MG63 (cell line): ENCODE measurements around the gene PIM1. TPM values are rescaled to one million over a fixed set of nuclear protein-coding genes. Genes with fewer than 3 reads are reported as not detected.

Experiments
- DNase-seq: peaks from one replicate; pipeline ENCODE4 v3.0.0-alpha.2; 2020
- H3K27me3 ChIP-seq: fragments of 250-450 bp; sonication (Bioruptor Pico); 2 replicates; pipeline ENCODE4 v1.5.1; 2020; ENCODE audit warnings: mild to moderate bottlenecking, moderate library complexity
- H3K36me3 ChIP-seq: fragments of 250-450 bp; sonication (Bioruptor Pico); 2 replicates; pipeline ENCODE4 v1.5.1; 2020; ENCODE audit warnings: mild to moderate bottlenecking, moderate library complexity
- H3K4me3 ChIP-seq: fragments of 250-450 bp; sonication (Bioruptor Pico); 2 replicates; pipeline ENCODE4 v1.5.1; 2020; ENCODE audit warnings: mild to moderate bottlenecking, moderate library complexity
- H3K9me3 ChIP-seq: fragments of 250-450 bp; sonication (Bioruptor Pico); 2 replicates; pipeline ENCODE4 v1.5.1; 2020; ENCODE audit warnings: mild to moderate bottlenecking, moderate library complexity
- total RNA-seq: library from RNA; depleted of rRNA; stranded (reverse); fragments of >200 nt; shearing (Covaris generic); gene quantifications from 2 replicates; pipeline ENCODE4 v1.2.3, GENCODE V29; 2014; ENCODE audit warnings: low replicate concordance

Gene PIM1
- total RNA-seq, 1 experiment from 2014 or later = 13.0 TPM

GRCh38 chr6:37134396-37135191, 35.4 kb upstream of the PIM1 start:
- Histone ChIP-seq H3K9me3 (no peaks in the 10 kb centered on the region), H3K36me3 (no peaks in the 10 kb centered on the region), H3K4me3 (peak overlapping the region; percentile 12), H3K27me3 (no peaks in the 10 kb centered on the region)
- peak; percentile 93 for DNase-seq

DNA sequence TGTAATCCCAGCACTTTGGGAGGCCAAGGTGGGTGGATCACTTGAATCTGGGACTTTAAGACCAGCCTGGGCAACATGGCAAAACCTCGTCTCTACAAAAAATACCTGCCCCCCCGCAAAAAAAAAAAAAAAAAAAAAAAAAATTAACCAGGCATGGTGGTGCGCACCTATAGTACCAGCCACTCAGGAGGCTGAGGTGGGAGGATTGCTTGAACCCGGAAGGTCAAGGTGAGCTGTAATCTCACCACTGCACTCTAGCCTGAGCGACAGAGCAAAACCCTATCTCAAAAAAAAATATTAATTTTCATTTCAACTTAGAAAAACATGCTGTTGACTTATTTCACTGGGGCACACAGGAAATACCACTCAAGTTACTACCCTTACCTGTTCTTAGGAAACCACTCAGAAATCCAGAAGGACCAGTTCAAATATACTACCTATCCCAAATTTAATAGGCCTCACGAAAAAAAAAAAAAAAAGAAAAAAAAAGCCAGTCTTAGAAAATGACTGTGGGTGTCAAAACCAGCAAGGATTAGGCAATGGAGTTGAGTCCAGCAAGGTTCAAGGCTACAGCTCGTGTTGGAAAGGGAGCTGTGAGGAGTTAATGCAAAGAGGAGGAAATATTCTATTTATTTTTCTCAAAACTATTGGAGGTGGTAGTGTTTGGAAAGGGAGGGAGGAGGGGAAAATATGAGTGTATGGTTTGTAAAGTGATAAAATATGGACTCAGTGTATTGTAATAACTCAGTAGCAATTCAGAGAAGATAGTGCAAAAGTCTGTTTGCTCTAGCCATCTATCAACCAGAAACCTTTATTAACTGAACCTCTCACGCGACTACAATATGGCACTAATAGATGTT, 33.9 kb upstream of the PIM1 start:
- H3K4me3 ChIP-seq = no peak overlapping the region

DNA sequence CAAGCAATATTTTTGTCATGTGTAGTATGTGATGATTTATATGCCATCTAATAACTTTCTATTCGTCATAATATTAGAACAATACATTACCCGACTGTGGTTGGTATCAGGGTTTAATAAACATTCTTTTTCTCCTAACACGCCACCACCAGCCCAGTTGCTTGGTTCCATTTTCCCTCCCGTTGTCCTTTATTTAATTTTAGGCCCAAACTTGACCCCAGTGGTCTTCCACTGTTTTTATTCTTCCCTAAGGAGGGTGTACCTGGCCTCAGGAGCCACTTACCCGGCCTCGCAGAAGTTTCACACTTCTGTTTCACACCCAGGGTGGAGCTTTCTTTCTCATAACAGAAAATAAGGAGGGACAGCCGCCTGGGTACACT, 33.1 kb upstream of the PIM1 start:
- Histone ChIP-seq H3K36me3 (no peaks in the 10 kb centered on the region), H3K27me3 (no peaks in the 10 kb centered on the region), H3K9me3 (no peaks in the 10 kb centered on the region), H3K4me3 (peak overlapping the region; percentile 14)
- DNase-seq = no peak

More for the DNA sequence above, 33.9 kb upstream of the PIM1 start:
- no peaks in the 10 kb centered on the region for H3K27me3 ChIP-seq
- no peaks in the 10 kb centered on the region for H3K36me3 ChIP-seq
- H3K9me3 ChIP-seq = no peaks in the 10 kb centered on the region
- no peak for DNase-seq

DNA sequence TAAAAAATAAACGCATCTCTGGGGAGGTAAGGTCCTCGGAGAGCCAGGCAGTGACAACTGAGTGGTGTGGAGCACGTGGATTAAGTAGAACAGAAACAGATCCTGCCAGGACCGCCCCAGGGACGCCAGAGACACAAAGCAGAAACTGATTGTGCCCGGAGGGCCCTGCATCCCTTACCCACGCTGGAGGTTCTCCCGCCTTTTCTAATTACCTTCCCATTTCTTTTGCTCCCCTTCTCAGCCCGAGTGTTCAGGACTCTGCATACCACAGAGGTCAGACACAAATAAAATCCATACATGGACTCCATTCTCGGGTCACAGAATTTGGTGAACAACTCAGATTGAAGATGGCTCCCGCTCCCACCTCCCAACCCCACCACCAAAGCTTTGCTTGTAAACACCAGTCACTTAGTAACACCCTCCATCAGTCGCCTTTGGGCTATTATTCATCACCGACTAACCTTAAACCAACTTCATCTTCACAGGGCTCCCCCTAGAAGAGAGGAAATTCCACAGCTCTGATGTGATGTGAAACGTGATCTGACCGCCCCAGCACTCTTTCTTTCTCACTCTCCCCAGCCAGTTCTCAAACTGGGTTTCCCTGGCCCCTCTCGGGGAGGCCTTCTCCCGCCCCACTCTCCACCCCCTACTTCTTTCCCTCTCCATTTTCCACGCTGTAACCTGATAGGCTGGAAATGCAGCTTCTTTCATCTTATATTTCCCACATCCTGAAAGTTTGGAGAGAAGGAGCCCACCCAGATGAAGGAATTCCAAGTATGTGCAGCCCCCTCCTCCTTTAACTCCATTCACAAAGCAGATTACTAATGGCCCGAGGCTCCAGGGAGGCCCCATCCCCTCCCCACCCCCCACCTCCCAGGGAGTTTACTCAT, 32.5 kb upstream of the PIM1 start:
- peak overlapping the region; percentile 14 for H3K4me3 ChIP-seq
- no peaks in the 10 kb centered on the region for H3K36me3 ChIP-seq
- no peaks in the 10 kb centered on the region for H3K9me3 ChIP-seq

GRCh38 chr6:37138856-37139229, 31.1 kb upstream of the PIM1 start:
- Histone ChIP-seq H3K36me3 (no peaks in the 10 kb centered on the region), H3K27me3 (no peaks in the 10 kb centered on the region), H3K9me3 (no peaks in the 10 kb centered on the region), H3K4me3 (no peak overlapping the region)
- DNase-seq = no peak

More for the DNA sequence above, 32.5 kb upstream of the PIM1 start:
- peak; percentile 86 for DNase-seq
- H3K27me3 ChIP-seq = no peaks in the 10 kb centered on the region

DNA sequence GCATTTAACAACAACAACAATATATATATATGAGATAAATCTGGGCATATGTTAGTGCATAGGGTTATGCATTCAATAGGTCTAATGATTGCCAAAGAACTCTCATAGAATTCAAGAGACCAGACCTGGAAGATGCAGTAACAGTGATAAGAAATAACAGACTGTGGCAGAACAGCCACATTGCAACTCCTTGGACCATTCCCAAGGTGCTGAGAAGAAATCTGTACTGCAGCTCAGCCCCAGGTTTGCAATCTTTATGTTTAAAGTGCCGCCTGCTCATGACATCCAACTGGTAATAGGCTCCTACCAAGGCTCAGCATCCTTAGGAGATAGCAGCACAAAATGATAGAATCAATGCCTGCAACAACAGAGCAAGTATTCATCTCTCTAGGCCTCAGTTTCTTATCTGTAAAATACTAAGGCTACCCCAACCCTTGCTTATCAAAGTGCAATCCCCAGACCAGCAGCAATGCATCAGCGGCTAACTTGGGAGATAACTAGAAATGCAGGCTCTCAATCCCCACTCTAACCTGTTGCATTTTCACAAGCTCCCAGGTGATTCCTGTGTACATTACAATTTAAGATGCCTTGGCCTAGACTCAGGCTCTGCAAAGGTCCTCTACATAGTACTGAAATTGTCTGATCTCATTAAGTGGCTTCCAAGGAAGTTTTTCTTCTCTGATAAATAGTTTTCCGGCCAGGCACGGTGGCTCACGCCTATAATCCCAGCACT, 30.6 kb upstream of the PIM1 start:
- H3K9me3 ChIP-seq = no peaks in the 10 kb centered on the region
- no peak for DNase-seq
- no peaks in the 10 kb centered on the region for H3K36me3 ChIP-seq
- H3K27me3 ChIP-seq = no peaks in the 10 kb centered on the region
- H3K4me3 ChIP-seq = no peak overlapping the region

DNA sequence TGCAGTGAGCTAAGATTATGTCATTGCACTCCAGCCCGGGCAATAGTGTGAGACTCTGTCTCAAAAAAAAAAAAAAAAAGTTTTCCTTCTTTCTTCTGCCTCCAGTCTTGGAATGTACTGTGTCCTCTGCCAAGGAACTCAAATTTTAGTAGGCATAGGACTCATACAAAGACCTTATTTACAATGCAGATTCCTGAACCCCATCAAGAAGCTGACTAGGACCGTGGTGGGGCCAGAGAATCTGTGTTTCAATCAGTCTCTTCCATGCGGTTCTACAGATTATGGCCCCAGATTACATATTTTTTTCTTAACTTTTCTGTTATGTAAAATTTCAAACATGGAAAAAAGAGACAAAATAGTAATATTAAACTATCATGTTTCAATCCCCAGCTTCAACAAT, 29.8 kb upstream of the PIM1 start:
- H3K9me3 ChIP-seq = no peaks in the 10 kb centered on the region
- H3K27me3 ChIP-seq = no peaks in the 10 kb centered on the region
- no peak overlapping the region for H3K4me3 ChIP-seq
- no peaks in the 10 kb centered on the region for H3K36me3 ChIP-seq
- DNase-seq = no peak

- Histone ChIP-seq H3K4me3 (no peak overlapping the region), H3K27me3 (no peaks in the 10 kb centered on the region), H3K9me3 (no peaks in the 10 kb centered on the region), H3K36me3 (no peaks in the 10 kb centered on the region)
- DNase-seq = no peak
Observed at GRCh38 chr6:37141281-37142049, 28.5 kb upstream of the PIM1 start.

DNA sequence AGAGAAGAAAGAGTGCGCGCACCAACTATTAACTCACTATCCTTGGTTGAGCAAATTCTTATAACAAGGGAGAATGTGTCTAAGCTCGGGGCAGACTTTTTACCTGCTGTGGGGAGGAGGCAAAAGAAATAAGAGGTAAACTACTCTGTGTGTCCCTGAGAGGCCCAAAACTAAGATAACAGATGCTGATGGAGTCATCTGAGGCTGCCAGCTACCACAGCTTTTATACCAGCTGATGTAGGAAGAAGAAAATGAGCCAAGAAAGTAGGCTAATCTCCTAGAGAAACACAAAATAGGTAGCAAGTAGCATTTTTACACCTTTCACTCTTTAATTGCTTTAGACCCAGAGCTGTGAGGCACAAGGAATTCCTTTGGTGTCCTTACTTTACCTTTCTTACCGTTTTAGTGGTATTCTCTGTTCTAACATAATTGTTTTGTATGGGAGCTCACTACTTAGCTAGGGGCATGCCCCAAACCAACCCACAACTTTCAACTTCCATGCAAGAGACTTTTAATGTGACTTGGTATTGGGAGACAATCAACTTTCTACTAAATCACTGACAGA, 27.8 kb upstream of the PIM1 start:
- Histone ChIP-seq H3K27me3 (no peaks in the 10 kb centered on the region), H3K4me3 (no peak overlapping the region), H3K36me3 (no peaks in the 10 kb centered on the region), H3K9me3 (no peaks in the 10 kb centered on the region)
- DNase-seq = no peak

- no peaks in the 10 kb centered on the region for H3K9me3 ChIP-seq
- H3K4me3 ChIP-seq = no peak overlapping the region
- no peaks in the 10 kb centered on the region for H3K36me3 ChIP-seq
- no peak for DNase-seq
- no peaks in the 10 kb centered on the region for H3K27me3 ChIP-seq
Observed at GRCh38 chr6:37143585-37143984, 26.4 kb upstream of the PIM1 start.

GRCh38 chr6:37145443-37145842, 24.5 kb upstream of the PIM1 start:
- Histone ChIP-seq H3K36me3 (no peaks in the 10 kb centered on the region), H3K27me3 (no peaks in the 10 kb centered on the region), H3K4me3 (no peak overlapping the region), H3K9me3 (no peaks in the 10 kb centered on the region)
- DNase-seq = no peak

DNA sequence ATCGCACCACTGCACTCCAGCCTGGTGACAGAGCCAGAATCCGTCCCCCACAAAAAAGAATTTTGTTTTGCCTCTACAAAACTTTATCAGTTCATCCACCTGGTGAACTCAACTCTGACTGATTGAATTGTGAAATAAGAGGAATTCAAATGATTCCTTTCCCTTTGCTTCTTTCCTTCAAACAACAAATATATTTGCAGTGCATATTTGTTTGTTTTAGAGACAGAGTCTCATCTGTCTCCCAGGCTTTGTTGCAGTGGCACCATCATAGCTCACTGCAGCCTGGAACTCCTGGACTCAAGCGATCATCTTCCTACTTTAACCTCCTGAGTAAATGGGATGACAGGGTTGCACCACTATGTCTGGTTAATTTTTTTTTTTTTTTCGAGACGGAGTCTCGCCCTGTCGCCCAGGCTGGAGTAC, 23.2 kb upstream of the PIM1 start:
- H3K36me3 ChIP-seq = no peaks in the 10 kb centered on the region
- no peaks in the 10 kb centered on the region for H3K27me3 ChIP-seq
- DNase-seq = no peak
- H3K4me3 ChIP-seq = no peak overlapping the region
- no peaks in the 10 kb centered on the region for H3K9me3 ChIP-seq

DNA sequence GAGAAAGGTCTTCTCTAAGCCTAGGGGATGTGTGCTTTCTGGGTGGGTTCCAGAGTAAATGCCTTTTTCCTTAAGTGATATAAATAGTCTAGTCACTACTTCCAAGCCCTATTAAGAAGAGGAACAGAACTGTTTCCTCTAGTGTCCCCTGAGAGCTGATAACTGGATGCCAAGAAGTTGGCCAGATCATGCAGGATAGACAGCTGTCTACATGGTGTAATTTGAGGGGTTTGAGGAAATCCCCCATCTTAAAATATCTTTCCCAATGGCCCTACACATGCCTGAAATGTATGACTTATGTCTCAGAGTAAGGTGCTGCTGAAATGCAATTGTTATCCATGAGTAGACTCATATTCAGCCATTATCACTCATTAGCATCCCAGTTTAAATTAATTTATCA, 20.2 kb upstream of the PIM1 start:
- Histone ChIP-seq H3K4me3 (no peak overlapping the region), H3K27me3 (no peaks in the 10 kb centered on the region), H3K9me3 (no peaks in the 10 kb centered on the region), H3K36me3 (no peaks in the 10 kb centered on the region)
- DNase-seq = no peak

DNA sequence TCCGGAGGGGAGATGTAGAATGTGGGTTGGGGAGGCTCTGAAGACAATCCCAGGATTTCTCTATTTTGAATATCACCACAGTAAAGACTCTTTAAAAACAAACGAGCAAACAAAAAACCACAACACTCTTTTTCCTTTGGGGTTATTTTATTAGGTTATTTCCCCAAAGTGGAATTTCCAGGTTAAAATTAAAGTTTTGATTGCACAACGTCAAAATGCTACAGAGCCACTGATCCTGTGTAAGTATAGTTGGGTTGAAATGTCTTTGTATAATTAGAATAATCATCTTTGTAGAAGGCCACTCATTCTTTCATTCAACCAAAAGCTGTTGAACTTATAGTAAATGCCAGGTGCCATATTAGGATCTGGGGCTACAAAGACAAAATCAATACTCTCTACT, 19.6 kb upstream of the PIM1 start:
- H3K27me3 ChIP-seq = no peaks in the 10 kb centered on the region
- no peak for DNase-seq

More for the DNA sequence above, 19.6 kb upstream of the PIM1 start:
- Histone ChIP-seq H3K9me3 (no peaks in the 10 kb centered on the region), H3K36me3 (no peaks in the 10 kb centered on the region), H3K4me3 (no peak overlapping the region)
